Measurements from ENCODE around the gene TUT4.

TUT4 gene

GRCh38 chr1:52472384-52472783, 80.5 kb downstream of the TUT4 start:
- DNase-seq (ENCODE audit: low read depth, low spot score), result no peak

DNA sequence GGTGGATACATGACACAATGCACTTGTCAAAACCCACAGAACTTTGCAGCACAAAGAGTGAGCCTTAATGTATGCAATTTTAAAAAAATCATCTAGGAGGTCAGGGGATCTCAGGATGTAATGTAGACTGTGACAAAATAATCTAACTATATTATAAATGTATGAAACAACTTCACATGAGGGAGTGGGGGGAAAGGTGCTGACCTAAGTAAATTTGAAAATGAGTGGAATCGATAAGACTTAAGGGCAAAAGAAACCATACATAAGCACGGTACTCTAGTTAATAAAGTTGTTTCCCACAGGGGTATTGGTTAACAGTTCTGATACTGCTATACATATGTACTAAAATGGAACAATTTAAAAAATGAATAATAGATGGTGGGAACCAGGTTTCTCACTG, 83.8 kb downstream of the TUT4 start:
- DNase-seq (ENCODE audit: low read depth, low spot score), result no peak

DNA sequence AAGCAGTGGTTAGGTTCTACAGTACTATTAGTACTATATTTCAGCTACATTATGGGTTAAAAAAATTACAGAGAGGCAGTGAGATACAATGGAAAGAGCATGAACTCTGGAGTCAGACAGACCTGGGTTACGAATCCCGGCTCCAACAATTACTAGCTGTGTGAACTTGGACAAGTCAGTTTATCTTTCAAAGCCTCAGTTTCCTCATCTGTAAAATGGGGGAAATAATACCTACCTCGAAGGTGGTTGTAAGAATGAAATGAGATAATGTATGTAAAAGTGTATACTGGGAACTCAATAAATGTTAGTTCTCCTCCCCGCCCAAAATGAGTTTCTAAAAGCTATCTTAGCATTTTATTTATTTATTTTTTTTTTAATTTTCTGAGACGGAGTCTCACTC, 89.0 kb downstream of the TUT4 start:
- DNase-seq (ENCODE audit: low read depth, low spot score), result no peak

- DNase-seq (ENCODE audit: low read depth, low spot score), result no peak
Measured at GRCh38 chr1:52461821-52462220, 91.1 kb downstream of the TUT4 start.

DNA sequence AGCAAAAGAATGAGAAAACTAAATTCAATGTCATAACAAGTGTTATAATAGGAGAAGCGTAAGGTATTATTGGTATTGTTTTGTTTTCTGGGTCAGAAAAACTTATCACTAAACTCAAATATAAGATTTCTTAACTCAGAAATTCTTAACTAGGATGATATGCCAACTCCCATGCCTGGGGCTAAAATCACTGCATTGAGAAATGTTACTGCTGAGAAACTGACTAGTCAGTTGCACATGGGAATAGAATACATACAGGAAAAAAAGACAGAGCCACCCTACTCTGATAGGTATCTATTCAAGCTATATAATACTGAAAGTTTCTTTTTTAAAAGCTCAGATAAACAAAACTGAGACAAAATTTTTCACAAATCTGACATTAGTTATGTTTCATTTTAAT, 92.2 kb downstream of the TUT4 start:
- DNase-seq (ENCODE audit: low read depth, low spot score), result no peak

- DNase-seq (ENCODE audit: low read depth, low spot score), result no peak
Measured at GRCh38 chr1:52455686-52456085, 97.2 kb downstream of the TUT4 start.

DNA sequence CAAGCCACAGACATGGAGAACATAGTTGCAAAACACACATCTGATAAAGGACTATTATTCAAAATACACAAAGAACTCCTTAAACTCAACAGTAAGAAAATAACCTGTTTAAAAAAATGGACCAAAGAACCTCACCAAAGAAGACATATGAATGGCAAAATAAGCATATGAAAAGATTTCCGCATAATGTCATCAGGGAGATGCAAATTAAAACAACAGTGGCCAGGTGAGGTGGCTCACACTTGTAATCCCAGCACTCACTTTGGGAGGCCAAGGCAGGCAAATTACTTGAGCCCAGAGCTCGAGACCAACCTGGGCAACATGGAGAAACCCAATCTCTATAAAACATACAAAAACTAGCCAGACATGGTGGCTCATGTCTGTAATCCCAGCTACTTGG, 98.1 kb downstream of the TUT4 start:
- no peak for DNase-seq (ENCODE audit: low read depth, low spot score)

DNA sequence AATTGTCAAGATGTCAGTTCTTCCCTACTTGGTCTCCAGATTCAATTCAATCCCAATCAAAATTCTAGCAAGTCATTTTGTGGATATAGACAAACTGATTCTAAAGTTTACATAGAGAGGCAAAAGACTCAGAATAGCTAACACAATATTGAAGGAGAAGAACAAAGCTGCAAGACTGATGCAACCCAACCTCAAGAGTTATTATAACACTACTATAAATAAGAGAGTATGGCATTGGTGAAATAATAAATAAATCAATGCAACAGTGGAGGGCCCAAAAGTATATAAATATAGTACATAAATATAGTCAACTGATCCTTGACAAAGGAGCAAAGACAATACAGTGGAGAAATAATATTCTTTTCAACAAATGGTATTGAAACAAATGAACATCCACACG, 98.8 kb downstream of the TUT4 start:
- DNase-seq (ENCODE audit: low read depth, low spot score), result no peak

DNA sequence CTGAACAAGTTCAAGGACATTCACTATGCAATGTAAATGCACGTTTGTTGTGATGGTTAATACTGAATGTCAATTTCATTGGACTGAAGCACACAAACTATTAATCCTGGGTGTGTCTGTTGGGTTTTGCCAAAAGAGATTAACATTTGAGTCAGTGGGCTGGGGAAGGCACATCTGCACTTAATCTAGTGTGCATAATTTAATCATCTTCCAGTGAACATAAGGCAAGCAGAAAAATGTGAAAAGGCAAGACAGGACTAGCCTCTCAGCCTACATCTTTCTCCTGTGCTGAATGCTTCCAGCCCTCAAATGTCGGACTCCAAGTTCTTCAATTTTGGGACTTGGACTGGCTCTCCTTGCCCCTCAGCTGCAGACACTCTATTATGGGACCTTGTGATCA, 108.4 kb downstream of the TUT4 start:
- DNase-seq (ENCODE audit: low read depth, low spot score), result no peak

DNA sequence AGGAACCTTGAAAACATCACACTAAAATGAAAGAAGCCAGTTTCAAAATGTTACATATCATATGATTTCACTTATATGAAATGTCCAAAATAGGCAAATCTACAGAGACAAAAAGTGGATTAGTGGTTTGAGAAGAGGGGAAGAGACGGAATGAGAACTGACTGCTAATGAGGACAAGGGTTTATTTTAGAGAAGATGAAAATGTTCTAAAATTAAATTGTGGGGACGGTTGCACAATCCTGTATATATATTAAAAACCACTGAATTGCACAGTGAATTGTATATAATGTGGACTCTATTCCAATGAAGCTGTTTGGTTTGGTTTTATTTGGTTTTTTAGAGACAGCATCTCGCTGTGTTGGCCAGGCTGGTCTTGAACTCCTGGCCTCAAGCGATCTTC, 112.9 kb downstream of the TUT4 start:
- DNase-seq (ENCODE audit: low read depth, low spot score), result no peak

DNA sequence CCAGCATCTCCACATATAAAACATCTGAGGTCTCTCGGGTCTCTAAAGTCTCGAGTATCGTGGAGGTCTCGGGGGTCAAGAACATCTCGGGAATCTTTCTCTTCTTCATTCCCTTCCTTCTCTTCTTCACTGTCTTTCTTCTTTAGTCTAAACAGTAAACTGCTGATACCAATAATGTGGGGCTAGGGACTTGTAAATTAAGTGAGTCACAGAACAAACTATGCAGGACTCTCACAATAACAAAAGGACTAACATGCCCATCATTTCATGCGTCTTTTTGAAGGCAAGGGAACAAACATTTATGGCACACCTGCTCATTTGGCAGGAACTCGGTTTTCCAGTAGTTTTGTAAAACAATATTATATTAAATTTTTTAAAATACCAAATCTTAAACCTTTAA, 116.1 kb downstream of the TUT4 start:
- DNase-seq (ENCODE audit: low read depth, low spot score), result no peak

GRCh38 chr1:52435650-52436049, 117.2 kb downstream of the TUT4 start:
- DNase-seq (ENCODE audit: low read depth, low spot score), result no peak

GRCh38 chr1:52435211-52435610, 117.7 kb downstream of the TUT4 start:
- DNase-seq (ENCODE audit: low read depth, low spot score), result no peak

DNA sequence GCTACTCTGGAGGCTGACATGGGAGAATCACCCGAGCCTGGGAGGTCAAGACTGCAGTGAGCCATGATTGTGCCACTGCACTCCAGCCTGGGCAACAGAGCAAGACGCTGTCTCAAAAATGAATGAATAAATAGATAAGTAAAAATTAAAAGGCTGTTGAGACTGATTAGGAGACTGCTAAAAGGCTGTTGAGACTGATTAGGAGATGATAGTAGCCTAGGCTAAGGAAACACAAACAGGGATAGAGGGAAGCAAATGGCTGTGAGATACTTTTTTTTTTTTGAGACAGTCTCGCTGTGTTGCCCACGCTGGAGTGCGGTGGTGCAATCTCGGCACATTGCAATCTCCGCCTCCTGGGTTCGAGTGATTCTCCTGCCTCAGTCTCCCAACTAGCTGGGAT, 120.1 kb downstream of the TUT4 start:
- DNase-seq (ENCODE audit: low read depth, low spot score), result no peak

GRCh38 chr1:52427152-52427551, 125.7 kb downstream of the TUT4 start:
- no peak for DNase-seq (ENCODE audit: low read depth, low spot score)

DNA sequence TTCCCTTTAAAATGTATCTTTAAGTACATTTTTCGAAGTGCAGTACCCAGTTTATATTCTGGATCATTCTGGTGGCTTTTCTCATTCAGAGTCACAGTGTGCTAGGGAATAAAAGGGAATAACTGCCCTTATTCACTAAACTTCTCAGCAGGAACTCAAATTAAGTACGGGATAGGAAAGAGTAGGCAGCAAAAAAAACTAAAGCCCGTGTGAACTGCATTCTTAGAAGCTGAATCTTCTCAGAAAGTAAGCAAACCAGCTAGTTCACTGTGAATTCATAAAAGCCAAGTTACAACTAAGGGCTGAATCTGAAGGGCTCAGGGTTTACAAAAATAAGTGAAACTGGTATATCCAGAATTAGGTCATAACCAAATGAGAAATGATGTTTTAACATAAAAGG, 126.5 kb downstream of the TUT4 start:
- DNase-seq (ENCODE audit: low read depth, low spot score), result peak; percentile 13

- no peak for DNase-seq (ENCODE audit: low read depth, low spot score)
Measured at GRCh38 chr1:52424813-52425212, 128.1 kb downstream of the TUT4 start.

DNA sequence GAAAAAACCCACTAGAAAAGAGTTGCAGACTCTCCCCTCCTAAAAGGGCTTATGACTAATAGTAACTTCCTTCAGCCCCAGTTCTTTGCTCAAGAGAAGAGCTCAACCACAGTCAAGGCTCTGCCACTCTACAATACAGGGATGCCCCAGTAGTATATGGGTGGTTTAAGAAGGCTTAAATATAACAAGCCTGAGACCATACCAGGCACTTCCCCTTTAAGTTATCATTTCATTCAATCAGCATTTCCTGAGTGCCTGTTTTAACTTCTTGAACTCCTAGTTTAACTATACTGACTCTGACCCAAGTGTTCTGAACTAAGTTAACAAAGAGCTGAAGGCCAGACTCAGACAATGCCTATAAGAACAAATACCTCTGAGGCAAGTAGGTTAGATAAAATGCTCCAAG, 128.7 kb downstream of the TUT4 start:
- no peak for DNase-seq (ENCODE audit: low read depth, low spot score)

DNA sequence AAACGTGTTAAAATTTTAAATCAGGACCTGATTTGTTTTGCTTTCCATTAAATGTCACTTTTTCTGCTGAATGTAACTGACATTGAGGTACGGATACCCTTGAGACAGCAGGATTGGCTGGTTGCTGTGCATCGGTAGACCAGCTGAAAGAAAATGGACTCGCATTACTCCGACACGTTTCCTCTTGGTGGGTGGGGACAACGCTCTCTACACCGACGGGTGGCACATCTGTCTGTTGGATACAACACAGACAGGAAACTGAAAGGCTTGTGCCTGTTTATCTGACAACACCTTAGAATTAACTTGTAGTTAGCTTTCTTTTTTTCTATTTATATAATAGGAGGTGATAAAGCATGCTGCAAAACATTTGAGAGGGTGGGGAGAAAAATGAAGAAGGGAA, 129.1 kb downstream of the TUT4 start:
- no peak for DNase-seq (ENCODE audit: low read depth, low spot score)

- no peak for DNase-seq (ENCODE audit: low read depth, low spot score)
Measured at GRCh38 chr1:52423055-52423454, 129.8 kb downstream of the TUT4 start.

GRCh38 chr1:52420713-52421112, 132.2 kb downstream of the TUT4 start:
- DNase-seq (ENCODE audit: low read depth, low spot score), result no peak

DNA sequence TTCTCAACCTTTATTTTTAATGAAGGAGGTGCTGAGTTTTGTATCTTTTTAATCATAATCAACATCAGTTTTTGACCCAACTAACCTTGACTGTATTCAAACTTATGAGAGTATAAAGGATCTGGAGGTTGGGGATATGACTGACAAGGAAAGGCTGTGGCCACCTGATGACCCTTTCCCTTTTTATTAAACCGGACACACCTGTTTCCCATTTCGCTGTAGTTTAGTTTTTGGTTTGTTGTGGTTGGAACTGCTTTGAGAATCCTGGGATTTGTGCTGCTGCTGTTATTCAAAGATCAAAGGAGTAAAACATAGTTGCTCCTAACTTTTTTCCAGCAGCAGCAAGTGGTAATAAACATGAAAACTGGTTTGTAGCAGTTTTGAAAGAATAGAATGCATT, 136.1 kb downstream of the TUT4 start:
- DNase-seq (ENCODE audit: low read depth, low spot score), result no peak

DNA sequence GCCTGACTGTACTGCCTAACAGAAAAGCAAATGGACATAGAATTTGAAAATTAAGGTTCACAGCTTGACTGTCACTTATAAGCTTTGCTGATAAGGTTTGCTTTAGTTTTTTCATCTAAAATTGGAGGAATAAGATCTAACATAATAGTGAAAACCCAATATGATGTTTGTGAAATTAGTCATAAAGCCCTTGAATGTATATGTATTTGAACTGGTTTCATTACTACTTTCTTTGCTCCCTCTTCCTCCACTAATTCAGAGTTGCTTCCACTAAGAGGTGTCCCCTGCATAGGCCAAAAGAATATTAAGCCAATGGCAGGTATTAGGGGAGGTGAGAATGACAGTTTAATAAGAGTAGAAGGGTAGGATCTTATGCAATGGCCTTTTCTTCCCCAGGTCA, 137.9 kb downstream of the TUT4 start:
- no peak for DNase-seq (ENCODE audit: low read depth, low spot score)

DNA sequence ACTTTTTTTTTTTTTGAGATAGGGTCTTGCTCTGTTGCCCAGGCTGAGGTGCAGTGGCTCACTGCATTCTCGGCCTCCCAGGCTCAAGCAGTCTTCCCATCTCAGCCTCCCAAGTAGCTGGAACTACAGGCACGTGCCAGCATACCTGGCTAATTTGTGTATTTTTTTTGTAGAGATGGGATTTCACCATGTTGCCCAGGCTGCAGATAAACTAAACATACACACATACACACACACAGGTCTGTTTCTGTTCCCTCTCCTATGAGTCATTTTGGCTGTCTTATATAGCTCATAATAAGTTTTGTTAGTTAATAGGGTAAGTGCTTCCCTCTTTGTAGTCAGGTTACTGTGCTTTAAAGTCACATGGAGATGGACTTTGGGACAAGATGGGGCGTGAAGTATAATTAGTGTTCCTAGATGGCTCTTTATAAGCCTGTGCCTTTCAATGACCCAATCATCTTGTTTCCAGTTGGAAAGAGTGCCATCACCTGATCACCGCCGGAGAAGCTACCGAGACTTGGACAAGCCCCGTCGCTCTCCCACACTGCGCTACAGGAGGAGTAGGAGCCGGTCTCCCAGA, 139.4 kb downstream of the TUT4 start:
- DNase-seq (ENCODE audit: low read depth, low spot score), result no peak

DNA sequence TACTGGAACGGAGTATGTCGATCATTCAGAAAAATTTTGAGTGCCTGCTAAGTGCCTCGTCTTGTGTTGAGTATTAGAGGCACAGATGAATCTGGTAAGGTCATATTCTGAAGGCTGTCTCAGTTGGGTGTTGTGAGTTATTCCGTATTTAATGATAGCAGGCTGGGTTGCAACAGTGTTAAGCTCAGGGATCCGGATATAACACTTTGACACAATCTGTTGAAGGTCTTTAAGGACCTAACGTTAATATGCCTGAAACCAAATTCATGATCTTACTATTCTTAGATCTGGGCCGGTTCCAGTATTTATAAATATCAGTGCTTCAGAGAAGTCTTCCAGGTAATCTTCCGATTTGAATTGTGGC, 147.9 kb downstream of the TUT4 start:
- DNase-seq (ENCODE audit: low read depth, low spot score), result no peak
